Stimulated activated CD8-positive, alpha-beta memory T cell treated with anti-CD3 and anti-CD28 coated beads, Interleukin-15, amount 100 ng/mL, for 24 hours (primary cell): Measurements from ENCODE around the gene ATG5.

ENCODE experiments used
- DNase-seq: peaks from one replicate; pipeline ENCODE4 v3.0.0-alpha.2; 2020; ENCODE audit warnings: low read depth

Gene ATG5

GRCh38 chr6:106325336-106326178 is at the start of gene ATG5:
ATG5 (minus strand) TSS chr6:106325760; CDS start chr6:106316208, 9,552 bp downstream.
- peak; percentile 100 for DNase-seq

GRCh38 chr6:106373502-106374239 is 48.1 kb upstream of the ATG5 start:
- DNase-seq = no peak

GRCh38 chr6:106372838-106373501 is 47.4 kb upstream of the ATG5 start:
- no peak for DNase-seq

- DNase-seq = no peak
These were observed 45.1 kb upstream of the ATG5 start for GRCh38 chr6:106370639-106371038.

GRCh38 chr6:106369739-106370138 is 44.2 kb upstream of the ATG5 start:
- no peak for DNase-seq

GRCh38 chr6:106363401-106364138 is 38.0 kb upstream of the ATG5 start:
- no peak for DNase-seq

GRCh38 chr6:106360989-106361430 is 35.5 kb upstream of the ATG5 start:
- no peak for DNase-seq

GRCh38 chr6:106360410-106360988 is 34.9 kb upstream of the ATG5 start, which contains the start of gene CRYBG1:
CRYBG1 (plus strand) TSS chr6:106360717; CDS start chr6:106360909, 192 bp downstream.
- peak; percentile 41 for DNase-seq

GRCh38 chr6:106359959-106360409 is 34.4 kb upstream of the ATG5 start:
- no peak for DNase-seq

- no peak for DNase-seq
These were observed 30.8 kb upstream of the ATG5 start for GRCh38 chr6:106356378-106356777.

GRCh38 chr6:106347219-106347618 is 21.7 kb upstream of the ATG5 start:
- no peak for DNase-seq

- no peak for DNase-seq
These were observed 13.9 kb upstream of the ATG5 start for GRCh38 chr6:106339334-106340029.

GRCh38 chr6:106334646-106335448 is 9.3 kb upstream of the ATG5 start:
- no peak for DNase-seq

- no peak for DNase-seq
These were observed 729 bp downstream of the ATG5 start for GRCh38 chr6:106324726-106325335.

- no peak for DNase-seq
These were observed 3.6 kb downstream of the ATG5 start for GRCh38 chr6:106321940-106322339.

GRCh38 chr6:106318851-106319250 is 6.7 kb downstream of the ATG5 start:
- no peak for DNase-seq

GRCh38 chr6:106318061-106318460 is 7.5 kb downstream of the ATG5 start:
- DNase-seq = no peak

- no peak for DNase-seq
These were observed 9.2 kb downstream of the ATG5 start for GRCh38 chr6:106316375-106316766.

GRCh38 chr6:106315765-106316374 is 9.7 kb downstream of the ATG5 start:
- DNase-seq = no peak
